ENCODE measurements around the gene FAM110D.

Gene FAM110D

GRCh38 chr1:26158908-26159742, at the start of gene FAM110D:
Gene FAM110D (plus strand): TSS chr1:26159079. CDS start chr1:26161292, 2,213 bp downstream.
- no peak for DNase-seq

- DNase-seq: no peak
These were observed 49.4 kb upstream of the FAM110D start for GRCh38 chr1:26109229-26110164.

DNA sequence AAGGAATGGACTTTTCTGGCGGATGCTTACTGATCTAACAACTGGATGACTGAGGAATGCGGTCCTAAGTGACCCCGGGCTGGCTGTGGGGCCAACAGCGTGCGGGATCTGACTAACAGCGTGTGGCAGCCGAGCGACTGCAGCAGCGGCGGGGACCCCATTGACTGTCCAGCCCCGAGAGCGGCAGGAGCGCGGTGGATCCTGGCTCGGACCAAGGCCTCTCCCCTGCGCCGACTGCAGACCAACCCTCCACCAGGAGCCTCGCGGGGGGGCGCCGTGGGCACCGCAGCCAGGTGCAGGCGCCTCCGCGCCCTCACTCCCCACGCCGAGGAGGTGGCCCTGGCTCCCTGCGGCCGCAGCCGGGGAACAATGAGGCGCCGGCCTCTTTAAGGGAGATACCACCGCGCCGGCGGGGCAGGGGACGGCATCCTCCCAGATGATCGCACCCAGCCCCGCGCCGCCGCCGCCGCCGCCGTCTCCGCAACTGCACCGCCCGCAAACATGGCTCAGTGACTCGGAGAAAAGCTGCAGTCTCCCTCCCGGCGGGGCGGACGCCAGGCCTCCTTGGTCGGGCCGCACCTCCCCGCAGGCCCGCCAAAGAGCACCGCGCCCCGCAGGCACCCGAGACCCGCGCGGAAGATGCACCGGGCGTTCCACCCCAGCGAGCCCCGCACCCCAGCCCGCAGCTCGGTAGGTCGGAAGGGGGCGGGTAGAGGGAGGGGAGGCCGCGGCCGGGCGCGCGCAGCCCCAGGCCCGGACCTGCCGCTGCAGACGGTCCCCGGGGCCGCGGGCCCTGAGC, 47.9 kb upstream of the FAM110D start:
- DNase-seq: peak; percentile 34

- DNase-seq: peak; percentile 86
These were observed 47.1 kb upstream of the FAM110D start, which contains the start of gene PDIK1L for GRCh38 chr1:26111530-26112406. Gene PDIK1L (plus strand): TSS chr1:26111824. CDS start chr1:26114309, 2,485 bp downstream.

GRCh38 chr1:26112407-26112775, 46.5 kb upstream of the FAM110D start:
- DNase-seq: no peak

DNA sequence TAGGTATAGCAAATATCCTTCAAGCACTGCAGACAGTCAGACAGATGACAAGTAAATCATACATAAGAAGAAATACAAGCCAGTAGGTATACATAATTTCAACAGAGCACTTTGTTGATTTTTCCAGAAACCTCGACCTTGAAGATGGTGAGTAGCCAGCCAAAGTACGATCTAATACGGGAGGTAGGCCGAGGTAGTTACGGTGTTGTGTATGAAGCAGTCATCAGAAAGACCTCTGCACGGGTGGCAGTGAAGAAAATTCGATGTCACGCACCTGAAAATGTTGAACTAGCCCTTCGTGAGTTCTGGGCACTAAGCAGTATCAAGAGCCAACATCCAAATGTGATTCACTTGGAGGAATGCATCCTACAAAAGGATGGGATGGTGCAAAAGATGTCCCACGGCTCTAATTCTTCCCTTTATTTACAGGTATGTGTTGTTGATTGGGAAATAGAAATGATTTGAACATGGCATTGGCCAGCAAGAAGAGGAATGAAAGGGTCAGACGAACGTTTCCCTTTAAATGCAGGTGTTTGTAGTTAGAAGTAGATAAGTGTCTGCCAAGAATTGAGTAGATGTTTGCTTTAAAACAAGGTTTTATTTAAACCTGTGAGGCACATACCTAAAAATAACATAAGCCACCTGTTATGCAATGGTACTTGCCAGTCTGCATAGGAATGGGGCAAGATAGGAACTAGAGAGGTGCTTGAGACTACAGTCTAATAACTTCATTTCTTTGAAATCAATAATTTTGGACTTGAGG, 44.5 kb upstream of the FAM110D start:
- DNase-seq: no peak

DNA sequence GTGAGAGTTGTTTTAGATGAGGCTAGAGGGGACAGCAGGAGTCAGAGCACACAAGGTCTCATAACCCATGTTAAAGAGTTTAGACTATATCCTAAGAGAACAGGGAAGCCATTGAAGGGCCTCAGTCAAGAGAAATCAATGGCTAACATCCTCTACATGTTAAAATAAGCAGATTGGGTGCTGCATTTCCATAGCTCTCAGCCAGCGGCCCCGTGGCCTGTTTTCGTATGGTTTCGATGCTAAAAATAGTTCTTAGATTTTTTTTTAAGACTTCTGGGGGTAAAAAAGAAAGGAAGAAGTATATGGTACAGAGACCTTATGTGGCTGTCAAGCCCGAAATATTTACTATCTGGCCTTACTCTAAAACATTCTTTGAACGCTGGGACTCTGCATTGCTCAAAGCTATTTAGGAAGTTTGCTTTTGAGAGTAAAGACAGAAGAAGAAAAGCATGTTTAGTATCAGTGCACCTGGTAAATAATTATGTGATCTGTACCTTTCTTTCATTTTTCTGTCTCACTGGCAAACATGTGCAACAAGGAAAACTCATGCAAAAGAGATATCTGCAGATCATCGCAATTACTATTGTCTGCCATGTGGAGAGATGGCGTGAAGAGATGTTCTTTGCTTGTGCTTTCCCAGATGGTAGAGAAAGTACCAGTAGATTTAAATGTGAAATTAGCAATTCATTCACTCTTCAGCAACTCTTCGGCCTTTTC, 38.8 kb upstream of the FAM110D start:
- no peak for DNase-seq

- DNase-seq: no peak
These were observed 36.8 kb upstream of the FAM110D start for GRCh38 chr1:26121854-26122773.

DNA sequence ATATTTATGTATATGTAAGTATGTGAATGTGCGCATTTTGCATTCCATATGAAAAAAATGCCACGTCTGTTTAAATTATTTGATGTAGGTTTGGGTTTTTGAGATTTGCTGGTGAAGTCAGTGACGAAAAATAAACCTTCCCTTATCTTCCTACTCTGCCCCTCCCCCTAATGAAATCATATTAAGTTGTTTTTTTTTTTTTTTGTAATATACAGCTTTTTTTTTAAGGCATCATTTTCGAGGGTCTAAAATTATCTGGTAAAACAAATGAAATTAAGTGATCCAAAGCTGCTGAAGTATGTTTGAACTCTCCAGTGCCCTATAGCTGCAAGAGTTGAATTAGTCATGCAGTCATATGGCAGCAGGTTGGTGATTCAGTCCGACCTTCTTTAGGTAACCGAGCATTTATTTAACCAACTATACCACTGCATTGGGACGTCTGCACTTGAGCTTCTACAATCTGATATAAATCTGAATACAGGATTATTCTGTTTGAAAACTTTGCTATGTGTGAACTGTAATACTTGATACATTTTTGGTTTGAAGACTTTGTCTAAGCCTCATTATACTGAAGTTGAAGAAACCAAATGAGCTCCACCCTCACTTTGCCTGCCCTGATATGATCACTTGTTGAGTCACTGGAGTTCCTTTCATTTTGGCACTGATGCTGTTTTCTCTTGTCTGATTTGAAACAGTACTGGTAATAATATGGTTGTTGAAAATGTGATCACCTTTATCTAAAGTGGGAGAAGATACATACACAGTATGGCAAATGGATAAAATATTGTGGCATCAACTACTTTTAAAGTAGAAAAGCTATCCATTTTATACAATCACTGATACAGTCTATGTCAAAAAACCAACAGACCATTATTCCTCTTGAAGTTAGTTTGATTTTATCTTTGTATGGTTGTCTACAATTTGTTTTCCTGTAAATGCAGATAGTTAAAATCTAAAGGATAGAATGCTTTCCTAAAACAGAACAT, 35.6 kb upstream of the FAM110D start:
- peak; percentile 6 for DNase-seq

DNA sequence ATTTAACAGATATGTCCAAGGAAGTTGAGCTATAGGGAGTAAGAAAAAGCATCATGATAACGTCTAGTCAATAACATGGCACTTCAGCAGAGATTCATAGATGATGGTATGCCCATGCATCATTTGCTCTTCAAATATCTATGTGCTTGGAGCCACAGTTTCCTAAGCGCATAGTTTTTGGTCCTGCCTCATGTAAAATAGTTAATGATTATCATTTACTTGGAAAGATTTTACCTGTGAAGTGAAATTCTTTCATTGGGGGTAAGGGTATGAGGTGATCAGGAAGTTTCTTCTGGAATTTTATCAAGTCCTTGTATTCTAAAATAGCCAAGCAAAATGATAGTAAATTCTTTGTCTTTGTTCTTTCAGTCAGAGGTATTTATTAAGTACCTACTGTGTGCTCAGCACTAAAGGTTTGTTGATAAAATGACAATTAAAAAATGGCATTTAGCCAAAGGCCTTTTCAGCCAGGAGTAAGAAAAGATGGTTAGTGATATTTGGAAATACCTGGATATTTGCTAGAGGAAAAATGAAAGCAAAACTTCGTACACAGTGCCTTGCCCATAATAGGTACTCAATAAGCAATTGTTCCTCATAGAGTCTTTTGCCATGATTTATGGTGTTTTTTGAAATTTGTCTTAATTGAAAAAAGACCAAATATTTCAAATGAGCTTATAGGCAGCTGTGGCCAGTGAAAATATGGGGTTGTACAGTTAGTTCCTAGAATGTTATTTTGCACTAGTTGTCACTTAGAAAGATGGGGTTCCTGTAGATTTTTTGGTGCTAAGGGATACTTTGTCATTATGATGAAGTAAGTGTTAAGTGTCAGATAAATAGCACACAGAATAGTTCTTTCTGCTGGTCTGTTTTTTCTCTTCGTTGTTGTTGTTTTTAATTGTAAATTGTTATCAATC, 34.2 kb upstream of the FAM110D start:
- no peak for DNase-seq

GRCh38 chr1:26125382-26125781, 33.5 kb upstream of the FAM110D start:
- DNase-seq: no peak

GRCh38 chr1:26125946-26126320, 32.9 kb upstream of the FAM110D start:
- DNase-seq: no peak

DNA sequence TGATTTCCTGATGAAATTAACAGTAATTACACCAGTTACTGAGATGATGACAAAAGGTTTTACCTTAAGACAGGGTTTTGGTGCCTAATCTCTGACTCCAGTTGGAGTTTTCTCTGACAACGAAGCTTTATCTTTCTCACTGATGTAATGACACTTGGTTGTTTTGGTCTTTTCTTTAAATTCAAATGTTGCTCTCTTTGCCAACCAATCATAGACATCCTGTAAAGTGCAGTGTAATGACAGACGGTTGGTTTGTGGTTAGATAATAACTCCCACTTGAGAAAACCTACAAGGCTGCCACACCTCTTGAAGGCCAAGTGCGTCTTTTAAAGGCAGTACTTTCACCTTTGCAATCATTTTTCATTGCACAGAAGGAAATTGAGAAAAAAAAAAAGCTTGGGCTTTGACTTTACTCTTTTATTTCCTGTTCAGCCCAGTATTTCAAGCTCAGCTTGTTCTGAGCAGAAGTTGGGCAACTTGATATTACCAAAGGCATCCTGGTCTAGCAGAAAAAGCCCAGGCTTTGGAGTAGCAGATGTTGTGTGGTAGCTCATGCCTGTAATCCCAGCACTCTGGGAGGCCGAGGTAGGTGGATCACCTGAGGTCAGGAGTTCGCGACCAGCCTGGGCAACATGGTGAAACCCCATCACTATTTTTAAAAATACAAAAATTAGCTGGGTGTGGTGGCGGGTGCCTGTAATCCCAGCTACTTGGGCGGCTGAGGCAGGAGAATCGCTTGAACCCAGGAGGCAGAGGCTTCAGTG, 32.4 kb upstream of the FAM110D start:
- no peak for DNase-seq

DNA sequence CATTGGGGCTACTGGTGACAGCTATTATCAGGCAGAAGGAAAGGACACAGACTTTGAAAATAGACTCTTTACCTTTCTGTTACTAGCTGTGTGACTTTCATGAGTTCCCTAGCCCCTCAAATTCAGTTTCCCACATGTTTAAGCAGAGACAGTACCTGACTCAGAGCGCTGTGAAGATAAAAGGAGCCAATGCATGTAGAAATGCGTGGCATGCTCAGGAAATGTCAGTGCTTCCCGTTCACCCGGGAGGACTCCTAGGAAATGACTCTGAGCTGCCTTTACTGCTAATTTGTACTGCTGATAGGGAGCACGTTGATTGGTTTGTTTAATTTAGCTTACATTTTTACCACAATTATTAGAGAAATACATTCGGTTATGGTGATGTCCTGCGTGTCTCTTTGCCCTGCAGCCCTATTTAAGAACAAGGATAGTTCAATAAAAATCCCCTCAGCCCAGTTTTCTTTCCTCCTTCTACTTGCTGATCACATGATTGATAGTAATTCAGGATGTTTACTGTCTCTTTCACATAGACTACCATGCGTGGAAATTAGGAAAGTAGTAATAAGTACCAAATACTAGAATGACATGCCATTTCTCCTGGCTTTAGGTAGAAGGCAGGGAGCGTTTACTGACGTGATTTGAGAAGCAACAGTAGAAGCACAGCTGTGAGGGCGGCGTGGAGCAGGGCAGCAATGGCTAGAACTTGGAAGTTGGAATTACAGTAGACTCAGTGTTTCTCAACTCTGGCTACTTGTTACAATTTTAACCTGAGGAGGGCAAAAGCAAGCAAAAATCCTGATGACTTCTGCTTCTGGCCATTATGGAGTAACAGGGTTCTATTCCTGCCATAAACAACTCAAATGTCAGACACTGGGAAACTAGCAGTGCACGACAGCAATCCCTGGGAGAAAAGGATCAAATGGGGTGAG, 31.4 kb upstream of the FAM110D start:
- no peak for DNase-seq

- DNase-seq: no peak
These were observed 29.1 kb upstream of the FAM110D start for GRCh38 chr1:26129778-26130177.
